Subcutaneous adipose tissue (tissue), 4 donors: ENCODE results near the gene PPIA. TPM values are rescaled to one million over a fixed set of nuclear protein-coding genes. Genes with fewer than 3 reads are reported as not detected.

Experiments used
- CTCF ChIP-seq: fragments of 450-650 bp; IDR thresholded peaks from one replicate; pipeline ENCODE4 v1.5.1; 2016; ENCODE audit warnings: low read depth, mild to moderate bottlenecking, control low read depth, antibody characterized with exemption, moderate library complexity
- total RNA-seq, 4 donors: library from RNA; depleted of rRNA; stranded (reverse); fragments of >200 nt; gene quantifications; one replicate each; pipeline ENCODE4 v1.1.0, GENCODE V29; 2016

Gene PPIA
- total RNA-seq, 4 donors from 2014 or later = 921 to 1,568 (median 1,276) TPM

- no peak for TF ChIP-seq CTCF
These were observed 36.4 kb upstream of the PPIA start for GRCh38 chr7:44760034-44760580.

GRCh38 chr7:44761207-44762161 is 35.0 kb upstream of the PPIA start:
- no peak for TF ChIP-seq CTCF

GRCh38 chr7:44762300-44762699 is 34.2 kb upstream of the PPIA start:
- no peak for TF ChIP-seq CTCF

- no peak for TF ChIP-seq CTCF
These were observed 33.6 kb upstream of the PPIA start for GRCh38 chr7:44762726-44763522.

GRCh38 chr7:44764081-44764480 is 32.4 kb upstream of the PPIA start:
- no peak for TF ChIP-seq CTCF

GRCh38 chr7:44764665-44765578 is 31.6 kb upstream of the PPIA start:
- TF ChIP-seq CTCF = no peak
